Measurements from ENCODE around the gene MCTP1.
"Not testable (repeated sequence)": the region's sequence is repeated elsewhere in the genome, so short reads cannot be mapped to it uniquely, and the experiment has no call there.

The MCTP1 gene

DNA sequence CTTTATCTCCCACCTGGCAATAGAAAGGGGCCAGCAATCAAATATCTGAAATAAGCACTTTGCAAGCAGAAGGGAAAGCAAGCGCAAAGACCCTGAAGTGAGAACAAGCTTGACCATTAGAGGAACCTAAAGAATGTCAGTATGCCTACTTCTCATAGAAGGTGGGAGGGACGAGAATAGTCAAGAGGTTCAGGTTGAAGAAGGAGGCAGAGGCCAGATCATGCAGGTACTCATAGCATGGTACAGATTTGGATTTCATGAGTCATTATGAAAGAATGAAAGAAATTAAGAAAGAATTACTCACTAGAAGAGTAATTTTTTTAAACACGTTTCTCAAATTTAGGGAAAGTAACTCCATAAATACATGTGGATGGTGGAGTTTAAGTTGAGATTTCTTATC is 33.7 kb downstream of the MCTP1 start:
- no peak for DNase-seq

DNA sequence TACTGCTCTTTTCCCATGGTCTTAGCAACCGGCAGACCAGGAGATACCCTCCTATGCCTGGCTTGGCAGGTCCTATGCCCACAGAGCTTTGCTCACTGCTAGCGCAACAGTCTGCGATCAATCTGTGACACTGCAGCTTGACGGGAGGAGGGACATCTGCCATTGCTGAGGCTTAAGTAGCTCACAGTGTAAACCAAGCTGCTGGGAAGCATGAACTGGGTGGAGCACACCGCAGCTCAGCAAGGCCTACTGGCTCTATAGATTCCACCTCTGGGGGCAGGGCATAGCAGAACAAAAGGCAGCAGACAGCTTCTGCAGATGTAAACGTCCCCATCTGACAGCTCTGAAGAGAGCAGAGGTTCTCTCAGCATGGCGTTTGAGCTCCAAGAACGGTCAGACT is 40.4 kb downstream of the MCTP1 start:
- peak; percentile 52 for DNase-seq

DNA sequence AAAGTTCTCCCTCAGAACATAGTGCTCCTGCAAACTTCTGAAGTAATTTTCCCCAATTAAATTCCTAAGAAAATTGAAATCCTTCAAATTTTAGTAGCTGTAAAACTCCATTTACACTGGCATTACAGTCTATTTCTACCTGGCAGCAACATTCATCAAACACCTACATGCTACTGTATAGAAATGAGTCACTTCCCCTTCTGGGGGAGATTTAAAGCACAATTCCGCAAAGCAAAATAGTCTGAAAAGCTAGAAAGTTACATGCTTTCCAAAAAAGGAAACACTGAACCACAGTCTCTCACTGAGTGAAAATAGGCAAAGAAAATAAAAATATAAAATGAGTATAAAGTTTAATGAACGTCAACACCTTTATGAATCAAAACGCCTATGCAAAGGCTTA is 43.3 kb downstream of the MCTP1 start:
- no peak for DNase-seq

DNA sequence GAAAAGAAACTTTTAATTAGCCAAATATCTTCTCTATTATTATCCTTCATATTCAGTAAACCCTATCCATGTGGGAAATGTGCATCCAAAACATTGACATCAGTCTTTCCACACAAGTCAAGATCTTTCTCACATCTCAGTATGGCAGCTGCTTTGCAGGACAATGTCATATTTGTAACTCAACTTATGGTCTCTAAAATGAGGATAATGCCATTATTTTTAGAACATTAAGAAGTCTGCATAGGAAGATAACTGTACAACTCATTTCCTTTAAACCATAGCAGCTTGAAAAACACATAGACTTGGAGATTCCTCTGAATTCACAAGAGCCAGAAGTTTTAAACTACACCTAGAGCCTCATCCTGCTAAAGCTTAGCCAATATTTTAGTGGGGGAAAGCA is 43.7 kb downstream of the MCTP1 start:
- DNase-seq: no peak

DNA sequence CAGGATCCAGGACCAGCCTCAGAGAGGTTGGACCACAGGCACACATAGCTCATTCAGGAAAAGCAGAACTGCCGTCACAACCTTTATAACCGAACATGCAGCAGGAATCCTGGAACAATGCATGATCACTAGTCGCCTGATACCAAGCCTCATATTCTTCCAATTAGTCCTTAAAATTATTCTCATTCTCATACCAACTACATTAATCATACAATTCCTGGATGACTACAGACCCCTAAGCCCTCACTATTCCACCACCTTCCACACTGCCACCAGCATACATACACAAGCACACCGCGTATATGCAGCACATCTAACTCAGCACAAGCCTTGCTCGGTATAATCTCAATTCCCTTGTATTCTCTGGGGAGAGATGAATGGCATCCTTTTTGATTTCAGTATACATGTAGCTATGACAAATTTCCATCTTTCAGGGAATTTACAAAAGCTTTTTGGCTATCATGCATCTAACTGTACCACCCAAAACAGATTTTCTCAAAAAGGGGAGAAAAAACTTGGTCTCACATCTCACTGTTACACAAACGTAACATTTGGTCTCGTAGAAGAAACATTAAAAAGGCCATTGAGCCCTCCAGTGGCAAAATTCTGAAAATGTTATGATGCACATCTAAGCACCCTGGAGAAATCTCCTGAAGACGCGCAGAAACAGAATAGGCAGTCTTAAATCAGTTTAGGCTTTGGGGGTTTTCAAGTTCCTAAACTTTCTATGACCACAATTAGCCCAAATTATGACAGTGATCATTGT is 46.2 kb downstream of the MCTP1 start:
- DNase-seq: no peak

DNA sequence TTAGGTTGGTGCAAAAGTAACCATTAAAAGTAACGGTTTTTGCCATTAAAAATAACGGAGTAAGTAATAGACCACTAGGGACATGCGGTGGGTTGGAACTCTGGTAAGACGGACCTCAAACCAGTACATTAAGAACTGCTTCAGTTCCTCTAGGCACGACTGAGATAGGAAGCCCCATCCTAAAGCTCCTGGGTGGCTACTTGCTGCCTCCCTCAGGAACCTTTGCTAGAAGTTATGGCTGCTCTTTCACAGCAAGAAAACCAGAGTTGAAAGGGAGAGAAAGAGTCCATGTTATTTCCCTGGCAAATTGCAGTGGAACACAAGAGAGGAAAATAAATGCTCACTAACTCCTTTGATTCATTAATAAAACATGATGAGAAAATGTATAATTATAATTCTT is 47.6 kb downstream of the MCTP1 start:
- no peak for DNase-seq

DNA sequence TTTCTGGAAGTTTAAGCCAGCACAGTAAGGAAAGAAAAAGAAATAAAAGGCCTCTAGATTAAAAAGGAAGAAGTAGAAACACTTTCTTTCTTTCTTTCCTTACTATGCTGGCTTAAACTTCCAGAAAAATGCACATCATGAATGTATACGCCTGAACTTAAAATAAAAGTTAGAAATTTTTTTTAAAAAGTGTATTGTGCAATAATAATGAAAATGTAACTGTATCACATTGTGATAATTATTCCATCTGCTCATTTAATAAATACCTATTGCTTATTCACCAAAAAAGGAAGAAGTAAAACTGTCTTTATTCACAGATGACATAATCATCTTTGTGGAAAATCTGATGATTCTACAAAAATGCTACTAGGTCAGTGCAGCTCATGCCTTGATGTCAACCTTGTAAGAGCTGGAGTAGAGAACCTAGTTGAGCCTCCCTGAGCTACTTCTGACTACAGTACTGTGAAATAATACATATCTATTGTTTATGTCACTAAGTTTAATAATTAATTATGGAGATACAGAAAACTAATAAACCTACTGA is 49.4 kb downstream of the MCTP1 start:
- DNase-seq: no peak

DNA sequence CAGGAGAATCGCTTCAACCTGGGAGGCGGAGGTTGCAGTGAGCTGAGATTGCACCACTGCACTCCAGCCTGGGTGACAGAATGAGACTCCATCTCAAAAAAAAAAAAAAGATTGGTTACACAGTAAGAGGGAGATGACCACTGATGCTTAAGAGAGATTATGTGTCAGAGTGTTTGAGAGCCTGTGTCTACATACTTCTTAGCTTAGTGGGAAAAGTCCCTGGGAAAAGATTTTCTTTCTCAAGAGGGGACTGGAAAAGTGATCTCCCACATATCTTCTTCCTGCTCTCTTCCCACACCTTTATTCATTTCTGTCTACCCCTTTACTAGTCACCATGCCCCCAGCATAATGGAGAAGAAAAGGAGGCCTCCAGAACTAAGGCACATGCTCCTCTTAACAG is 55.2 kb downstream of the MCTP1 start:
- DNase-seq: no peak

DNA sequence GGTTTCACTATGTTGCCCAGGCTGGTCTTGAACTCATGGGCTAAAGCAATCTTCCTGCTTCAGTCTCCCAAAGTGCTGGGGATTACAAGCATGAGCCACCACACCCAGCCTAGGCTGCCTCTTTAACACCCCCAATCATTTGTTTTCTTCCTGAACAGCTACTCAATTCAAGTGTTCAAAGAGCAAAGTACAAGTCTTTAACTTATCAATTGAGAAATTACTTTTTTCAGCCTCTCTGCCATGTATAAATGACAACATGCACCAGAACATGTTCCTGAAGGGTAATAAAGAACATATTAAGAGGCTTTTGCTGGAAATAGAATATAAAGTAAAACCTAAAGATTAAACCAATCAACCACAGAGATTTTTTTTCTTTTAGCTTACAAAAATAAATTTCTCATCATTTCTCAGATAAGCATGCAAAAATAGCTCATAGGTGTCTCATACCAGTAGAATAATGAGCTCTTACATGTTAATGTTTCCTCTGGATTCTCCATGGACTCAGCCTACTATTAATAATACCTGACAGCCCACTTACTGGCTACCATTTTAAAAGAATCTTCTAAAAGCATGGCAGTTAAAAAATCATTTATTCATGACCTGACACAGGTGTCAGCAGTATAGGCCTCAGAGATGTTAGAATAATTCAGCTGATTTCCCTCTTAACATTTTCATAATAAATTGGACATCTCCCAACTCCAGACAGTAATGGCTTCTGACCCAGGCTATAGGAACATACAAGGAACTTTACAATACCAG is 60.0 kb downstream of the MCTP1 start:
- no peak for DNase-seq

DNA sequence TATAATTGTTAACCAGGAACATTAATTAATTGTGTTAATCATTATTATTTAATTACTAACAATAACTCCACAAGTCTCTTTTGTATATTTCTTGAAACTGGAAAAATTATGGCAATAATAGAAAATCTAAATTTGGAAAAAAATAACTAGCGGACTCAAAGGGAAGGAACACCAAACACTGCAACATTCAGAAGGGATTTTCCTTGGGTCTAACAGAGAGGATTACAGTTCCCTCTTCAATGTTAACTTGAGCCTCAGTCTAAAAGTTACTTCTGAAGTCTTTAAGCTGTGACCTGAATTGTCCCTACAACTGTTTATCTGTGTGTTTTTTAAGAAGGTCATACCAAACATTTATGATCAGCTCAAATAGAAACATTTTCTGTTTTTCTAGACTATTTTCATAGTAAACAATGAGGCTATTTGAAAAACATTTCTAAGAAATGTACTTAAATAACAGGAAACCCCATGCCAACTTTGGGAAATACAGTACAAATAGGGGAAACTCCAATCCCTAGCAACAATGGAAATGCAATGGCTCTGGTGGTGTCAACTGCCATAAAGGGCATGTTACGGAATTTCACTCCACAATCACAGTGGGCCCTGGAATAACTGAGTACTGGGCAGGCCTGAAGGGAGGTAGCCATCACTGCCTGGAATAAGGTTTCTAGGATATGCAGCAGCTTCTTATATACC is 61.2 kb downstream of the MCTP1 start:
- no peak for DNase-seq

DNA sequence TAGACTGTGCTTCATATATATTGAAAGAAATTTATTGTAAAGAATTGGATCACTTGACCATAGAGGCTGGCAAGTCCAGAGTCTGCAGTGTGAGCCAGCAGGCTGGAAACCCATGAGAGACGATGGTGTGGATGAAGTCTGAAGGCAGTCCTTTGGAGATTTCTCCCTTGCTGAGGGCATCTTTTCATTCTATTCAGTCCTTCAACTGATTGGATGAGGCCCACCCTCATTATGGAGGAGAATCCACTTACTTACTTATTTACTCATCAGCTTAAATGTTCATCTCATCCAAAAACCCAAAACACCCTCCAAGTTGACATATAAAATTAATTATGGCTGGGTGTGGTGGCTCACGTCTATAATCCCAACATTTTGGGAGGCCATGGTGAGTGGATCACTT is 62.1 kb downstream of the MCTP1 start:
- no peak for DNase-seq

DNA sequence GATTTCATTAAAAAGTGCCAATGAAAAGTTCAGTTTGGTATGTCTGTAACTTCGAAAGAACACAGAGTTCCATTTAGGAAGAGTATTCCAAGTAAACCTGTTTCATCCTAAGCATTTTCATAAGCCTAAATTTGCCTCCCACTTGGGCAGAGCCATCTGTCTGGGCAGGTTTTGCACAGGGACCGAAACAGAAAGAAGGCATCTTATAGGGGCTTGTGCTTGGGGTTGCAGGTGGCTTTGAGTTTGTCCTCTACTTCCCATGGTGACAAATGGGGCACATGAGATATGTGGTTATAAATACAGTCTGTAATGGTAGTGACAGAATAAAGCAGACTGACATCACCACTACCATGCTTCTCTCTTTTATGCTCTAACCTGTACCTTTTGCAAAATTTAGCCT is 63.7 kb downstream of the MCTP1 start:
- no peak for DNase-seq

DNA sequence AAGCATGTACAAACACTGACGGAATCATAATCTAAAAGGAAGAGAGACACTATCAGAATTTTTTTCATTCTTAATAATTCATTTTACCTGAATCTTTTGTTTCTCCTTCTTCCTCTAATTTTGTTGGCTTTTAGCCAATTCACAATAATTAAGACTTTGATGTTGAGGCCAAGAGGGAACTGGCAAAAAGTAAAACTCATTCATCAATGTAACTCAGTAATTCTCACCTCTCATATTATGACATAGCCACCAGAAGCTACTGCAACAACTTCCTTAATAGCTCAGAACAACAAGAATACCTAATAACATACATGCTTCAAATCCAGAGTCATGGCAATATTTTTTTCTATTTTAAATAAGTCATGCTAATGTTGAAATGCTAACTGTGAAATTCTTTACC is 64.5 kb downstream of the MCTP1 start:
- DNase-seq: no peak

DNA sequence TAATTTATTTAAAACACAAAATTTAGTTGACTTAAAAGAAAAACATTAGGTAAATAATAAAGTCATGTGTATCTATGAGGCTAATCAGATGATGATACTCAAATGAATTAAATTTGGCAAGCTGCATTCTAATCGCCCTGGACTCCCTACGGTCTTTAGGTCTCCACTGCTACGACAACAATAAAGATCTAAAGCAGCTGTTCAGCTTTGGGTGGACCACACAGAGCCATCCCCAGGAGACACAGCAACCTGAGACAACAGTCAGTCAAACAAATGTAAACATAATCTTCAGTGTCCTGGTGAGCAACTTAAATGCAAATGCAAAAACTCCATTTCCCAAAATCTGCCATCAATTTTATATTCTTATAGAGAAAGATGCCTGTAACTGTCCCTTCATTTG is 65.5 kb downstream of the MCTP1 start:
- DNase-seq: no peak

DNA sequence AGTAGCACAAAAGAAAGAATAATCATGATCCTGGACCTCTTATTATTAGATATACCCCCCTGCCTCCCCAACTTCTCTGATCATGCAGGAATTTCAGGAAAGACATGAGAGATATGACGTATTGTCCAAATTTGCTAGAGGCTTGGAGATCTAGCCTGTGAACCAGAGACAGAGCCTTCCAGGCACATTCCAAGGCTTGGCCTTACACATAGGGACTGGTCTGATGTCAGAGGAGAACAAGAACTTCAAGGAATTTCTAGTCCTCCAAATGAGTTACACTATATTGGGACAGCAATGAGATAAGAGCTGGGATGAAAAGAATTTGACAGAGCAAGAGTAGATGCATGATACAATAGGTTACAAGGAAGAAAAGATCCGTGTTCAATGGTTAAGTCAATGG is 67.0 kb downstream of the MCTP1 start:
- no peak for DNase-seq

DNA sequence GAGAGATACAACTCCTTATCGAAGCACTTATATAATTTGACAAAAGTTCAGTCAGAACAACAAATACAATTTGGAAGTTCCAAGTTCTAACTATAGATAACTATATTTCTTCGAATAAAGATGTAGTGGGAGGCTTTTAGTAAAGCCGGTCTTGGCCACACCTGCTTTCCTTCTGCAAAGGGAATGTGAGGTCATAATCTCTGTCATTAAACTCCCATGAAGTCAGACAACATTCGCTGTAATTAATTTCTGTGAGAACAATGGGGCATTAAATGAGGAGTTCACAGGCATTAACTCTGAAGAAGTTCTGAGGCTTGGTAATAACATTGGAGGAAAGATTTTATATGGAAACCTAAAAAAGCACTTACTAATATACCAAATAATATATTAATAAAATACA is 67.5 kb downstream of the MCTP1 start:
- DNase-seq: no peak

DNA sequence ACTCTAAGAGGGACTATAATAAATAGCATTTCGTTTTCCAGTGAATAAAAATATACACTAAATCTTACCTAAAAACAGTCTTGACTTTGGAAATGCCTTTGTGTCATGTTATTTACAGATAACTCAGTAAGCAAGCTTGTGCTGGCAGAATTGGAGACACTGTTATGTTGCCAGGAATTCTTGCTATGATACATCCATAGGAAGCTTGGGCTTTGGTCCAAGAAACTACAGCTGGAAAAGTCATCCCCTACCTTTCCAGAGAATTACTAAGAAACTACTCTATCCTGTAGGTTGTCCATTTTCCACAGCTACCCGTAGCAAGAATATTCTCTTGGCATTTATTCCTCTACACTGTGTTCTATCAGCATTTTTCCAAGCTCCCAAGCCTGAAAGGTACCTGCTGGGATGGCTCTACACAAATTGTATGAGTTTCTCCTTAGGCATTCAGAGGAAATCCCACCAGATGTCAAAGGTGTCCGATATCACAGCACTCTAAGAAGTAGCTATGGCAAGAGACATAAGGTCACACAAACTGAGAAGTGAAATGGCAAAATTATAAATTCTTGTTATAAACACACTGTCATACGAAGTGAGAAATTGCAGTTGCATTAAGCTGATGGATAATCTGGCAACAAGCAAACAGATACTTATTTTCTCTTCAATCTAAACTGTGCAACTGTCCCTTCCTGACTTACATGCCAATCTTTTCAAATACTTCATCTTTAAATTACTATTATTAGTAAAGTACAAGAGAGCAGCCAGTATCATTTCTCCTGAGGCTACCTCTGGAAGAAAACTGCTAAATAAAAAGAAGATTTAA is 68.5 kb downstream of the MCTP1 start:
- peak; percentile 4 for DNase-seq

DNA sequence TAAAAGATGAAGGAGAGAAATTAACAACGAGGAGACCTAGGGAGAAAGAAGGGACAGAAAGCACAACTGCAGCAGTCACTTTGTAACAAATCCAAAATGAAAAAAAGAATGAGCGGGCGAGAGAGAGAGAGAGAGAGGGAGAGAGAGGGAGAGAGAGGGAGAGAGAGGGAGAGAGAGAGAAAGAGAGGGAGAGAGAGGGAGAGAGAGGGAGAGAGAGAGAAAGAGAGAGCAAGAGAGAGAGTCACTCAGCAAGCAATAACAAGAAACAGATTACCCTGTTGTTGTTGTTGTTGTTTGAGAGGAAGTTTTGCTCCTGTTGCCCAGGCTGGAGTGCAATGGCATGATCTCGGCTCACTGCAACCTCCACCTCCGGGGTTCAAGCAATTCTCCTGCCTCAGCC is 77.1 kb downstream of the MCTP1 start:
- DNase-seq: not testable (repeated sequence)

DNA sequence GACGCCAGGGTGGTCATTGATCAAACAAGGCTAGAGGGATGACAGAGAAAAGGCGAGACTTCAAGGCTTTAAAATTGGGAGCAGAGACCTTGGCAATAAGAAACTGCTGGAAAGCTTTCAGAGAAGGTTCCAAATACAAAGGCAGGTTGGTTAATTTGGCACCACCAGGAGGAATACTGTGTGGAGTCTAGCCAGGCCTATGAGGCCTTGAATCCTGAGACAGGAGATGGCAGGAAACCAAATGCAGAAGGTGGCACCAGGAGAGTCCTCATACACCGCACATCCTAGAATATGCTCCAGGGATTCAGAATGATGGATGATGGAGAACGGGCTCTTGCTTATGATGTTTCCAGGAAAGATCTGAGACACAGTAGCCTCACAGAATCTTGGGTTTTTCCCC is 90.0 kb downstream of the MCTP1 start:
- DNase-seq: no peak

DNA sequence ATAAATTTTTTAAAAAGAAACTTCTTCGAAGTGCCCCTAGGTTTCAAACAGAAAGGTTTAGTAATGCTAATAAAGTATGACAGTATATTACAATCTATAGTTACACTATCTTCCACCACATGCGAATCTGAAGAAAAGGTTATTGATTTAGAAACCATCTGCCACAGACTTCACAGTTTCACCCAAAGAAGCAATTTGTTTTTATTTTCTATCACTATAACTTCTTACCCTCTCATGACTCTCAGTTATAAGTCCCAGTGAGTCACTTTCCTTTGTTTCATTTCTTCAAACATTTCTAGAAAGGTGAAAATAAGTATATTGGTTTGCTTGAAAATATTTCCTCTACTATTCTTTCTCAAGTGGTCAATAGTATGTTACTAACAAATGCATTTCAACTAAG is 93.6 kb downstream of the MCTP1 start:
- no peak for DNase-seq

DNA sequence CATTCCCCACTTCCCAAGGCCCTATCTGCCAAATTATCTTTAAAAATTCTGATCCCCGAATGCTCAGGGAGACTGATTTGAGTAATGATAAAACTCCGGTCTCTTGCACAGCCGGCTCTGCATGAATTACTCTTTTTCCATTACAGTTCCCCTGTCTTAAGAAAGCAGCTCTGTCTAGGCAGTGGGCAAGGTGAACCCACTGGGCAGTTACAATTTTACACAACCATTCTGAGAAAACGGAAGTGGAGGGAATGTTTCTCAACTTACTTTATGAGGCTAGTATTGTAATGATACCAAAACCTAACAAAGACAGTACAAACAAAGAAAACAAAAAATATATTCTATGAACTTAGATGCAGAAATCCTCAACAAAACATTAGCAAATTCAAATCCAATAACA is 100.0 kb downstream of the MCTP1 start:
- no peak for DNase-seq

DNA sequence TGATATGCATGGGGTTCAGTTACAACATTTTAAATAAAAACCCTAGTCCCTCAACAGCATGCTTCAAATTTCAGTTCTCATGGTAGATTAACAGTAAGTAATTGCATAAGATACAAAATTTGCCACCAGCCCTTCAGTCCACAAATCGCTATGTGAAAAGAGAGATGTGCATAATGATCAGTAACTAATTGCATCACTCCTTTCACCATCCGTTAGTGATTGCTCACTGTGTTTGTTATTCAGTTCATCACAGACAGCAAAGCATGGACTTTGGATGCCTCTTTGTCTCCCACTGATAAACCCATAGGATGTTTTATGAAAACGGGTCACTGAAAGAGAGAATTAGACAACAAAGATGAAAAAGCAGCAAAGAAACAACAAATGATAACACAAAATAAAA is 103.2 kb downstream of the MCTP1 start:
- no peak for DNase-seq
